ENCODE measurements around the gene TMEM139.

The TMEM139 gene

DNA sequence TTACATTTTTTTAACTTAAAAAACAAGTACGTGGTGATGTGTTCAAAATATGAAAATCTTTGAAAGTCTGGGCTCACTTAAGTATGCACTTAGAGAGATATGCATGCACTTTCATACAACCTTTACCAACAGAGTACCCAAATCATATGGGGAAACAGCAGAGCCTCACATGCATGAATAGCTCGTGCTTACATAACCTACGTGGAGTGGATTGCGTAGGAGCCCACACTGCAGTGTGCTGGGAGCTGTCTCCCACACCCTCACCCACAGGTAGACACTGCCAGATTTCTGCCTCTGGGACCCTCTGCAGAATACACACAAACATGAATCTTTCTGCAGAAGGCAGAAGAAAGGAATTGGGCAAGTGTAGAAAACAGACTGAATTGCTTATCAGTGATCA is 31.7 kb downstream of the TMEM139 start:
- 0 out of 2 replicates have a peak, but pooled peaks cover 6% of the 10 kb centered on the region for H3K9me3 ChIP-seq
- no peaks in the 10 kb centered on the region for H3K27me3 ChIP-seq
- no peaks in the 10 kb centered on the region for H4K20me1 ChIP-seq
- H3K4me3 ChIP-seq: no peak overlapping the region
- peaks cover 8% of the 10 kb centered on the region for H3K4me1 ChIP-seq
- TF ChIP-seq Cebpa-rat (IDR thresholded peaks at IDR 0.05): no peak
- H3K4me2 ChIP-seq: no peak overlapping the region
- H3K27ac ChIP-seq: no peak overlapping the region
- 0 out of 2 replicates have a peak, but pooled peaks cover 5% of the 10 kb centered on the region for H3K36me3 ChIP-seq
- no peak overlapping the region for H3K9ac ChIP-seq

- no peaks in the 10 kb centered on the region for H3K27me3 ChIP-seq
- H3K9ac ChIP-seq: no peak overlapping the region
- no peak overlapping the region for H3K27ac ChIP-seq
- H3K36me3 ChIP-seq: no peaks in the 10 kb centered on the region
- H3K9me3 ChIP-seq: no peaks in the 10 kb centered on the region
- H3K4me2 ChIP-seq: no peak overlapping the region
- no peak overlapping the region for H3K4me3 ChIP-seq
- no peak for TF ChIP-seq Cebpa-rat (IDR thresholded peaks at IDR 0.05)
- no peaks in the 10 kb centered on the region for H3K4me1 ChIP-seq
- H4K20me1 ChIP-seq: no peaks in the 10 kb centered on the region
Observed at GRCh38 chr7:143318661-143319060, 33.9 kb downstream of the TMEM139 start.

DNA sequence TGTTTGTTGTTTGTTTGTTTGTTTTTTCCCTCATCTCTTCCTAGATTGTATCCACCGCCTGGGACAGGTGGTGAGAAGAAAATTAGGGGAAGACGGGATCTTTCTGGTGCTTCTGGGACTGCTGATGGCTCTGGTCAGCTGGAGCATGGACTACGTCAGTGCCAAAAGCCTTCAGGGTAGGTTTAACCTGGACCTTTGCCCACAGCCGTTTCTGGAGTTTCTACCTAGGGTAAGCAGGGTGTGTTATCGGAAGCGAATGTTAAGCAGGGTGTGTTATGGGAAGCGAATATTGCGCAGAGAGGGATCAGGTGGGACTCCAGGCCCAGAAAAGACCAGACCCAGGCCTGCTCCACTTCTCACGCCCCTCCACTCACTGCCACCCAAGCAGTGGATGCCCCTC is 35.9 kb downstream of the TMEM139 start:
- Histone ChIP-seq H3K4me1 (no peaks in the 10 kb centered on the region), H3K27me3 (no peaks in the 10 kb centered on the region), H3K9me3 (no peaks in the 10 kb centered on the region), H3K27ac (no peak overlapping the region), H3K4me2 (no peak overlapping the region), H3K9ac (no peak overlapping the region), H3K36me3 (no peaks in the 10 kb centered on the region), H3K4me3 (no peak overlapping the region), H4K20me1 (no peaks in the 10 kb centered on the region)
- no peak for TF ChIP-seq Cebpa-rat (IDR thresholded peaks at IDR 0.05)

GRCh38 chr7:143321242-143321641 is 36.5 kb downstream of the TMEM139 start:
- no peak overlapping the region for H3K4me3 ChIP-seq
- H3K9me3 ChIP-seq: no peaks in the 10 kb centered on the region
- H3K27me3 ChIP-seq: no peaks in the 10 kb centered on the region
- H3K27ac ChIP-seq: no peak overlapping the region
- H3K9ac ChIP-seq: no peak overlapping the region
- H3K36me3 ChIP-seq: no peaks in the 10 kb centered on the region
- H3K4me2 ChIP-seq: no peak overlapping the region
- no peaks in the 10 kb centered on the region for H4K20me1 ChIP-seq
- no peaks in the 10 kb centered on the region for H3K4me1 ChIP-seq
- no peak for TF ChIP-seq Cebpa-rat (IDR thresholded peaks at IDR 0.05)

GRCh38 chr7:143321734-143322133 is 37.0 kb downstream of the TMEM139 start:
- Histone ChIP-seq H3K36me3 (no peaks in the 10 kb centered on the region), H3K27me3 (no peaks in the 10 kb centered on the region), H3K4me2 (no peak overlapping the region), H4K20me1 (no peaks in the 10 kb centered on the region), H3K27ac (no peak overlapping the region), H3K4me1 (no peaks in the 10 kb centered on the region), H3K4me3 (no peak overlapping the region), H3K9ac (no peak overlapping the region), H3K9me3 (no peaks in the 10 kb centered on the region)
- TF ChIP-seq Cebpa-rat (IDR thresholded peaks at IDR 0.05): no peak

DNA sequence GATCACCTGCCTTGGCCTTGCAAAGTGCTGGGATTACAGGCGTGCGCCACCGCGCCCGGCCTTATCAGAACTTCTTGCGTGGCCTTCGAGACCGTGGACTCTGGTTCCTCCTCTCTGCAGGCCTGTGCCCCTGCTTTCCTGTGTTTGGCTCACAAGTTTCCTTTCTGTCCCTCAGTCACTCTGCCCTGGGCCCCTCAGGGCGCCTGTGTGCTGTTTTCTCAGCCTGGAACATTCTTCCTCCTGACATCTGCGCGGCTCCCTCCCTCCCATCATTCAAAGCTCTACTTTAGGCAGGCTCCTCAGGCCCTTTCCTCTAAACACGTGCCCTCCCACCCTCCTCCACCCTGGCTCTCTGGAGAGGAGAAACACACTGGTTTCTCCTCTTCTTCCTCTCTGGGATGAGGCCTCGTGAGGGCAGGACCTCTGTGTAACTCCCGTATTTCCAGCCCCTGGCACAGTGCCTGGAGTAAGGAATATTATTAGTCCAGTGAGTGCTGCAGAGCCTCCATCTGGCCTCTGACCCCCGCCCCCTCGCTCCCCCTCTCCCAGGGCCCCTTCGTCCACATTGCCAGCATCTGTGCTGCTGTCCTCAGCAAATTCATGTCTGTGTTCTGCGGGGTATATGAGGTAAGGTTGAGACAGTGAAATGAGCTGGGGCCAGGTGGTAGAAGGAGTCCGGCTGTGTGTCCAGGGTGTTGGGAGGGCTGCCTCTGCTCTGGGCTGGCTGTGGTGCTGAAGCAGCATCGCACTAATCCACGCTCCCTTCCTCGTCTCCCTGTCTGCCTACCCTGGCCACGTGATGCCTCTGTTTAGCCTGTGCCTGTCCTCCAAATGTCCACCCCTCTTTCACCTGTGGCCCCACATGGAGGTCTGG is 38.2 kb downstream of the TMEM139 start:
- Histone ChIP-seq H3K9ac (no peak overlapping the region), H3K27ac (no peak overlapping the region), H3K4me3 (no peak overlapping the region), H3K36me3 (no peaks in the 10 kb centered on the region), H4K20me1 (no peaks in the 10 kb centered on the region), H3K4me1 (no peaks in the 10 kb centered on the region), H3K4me2 (no peak overlapping the region), H3K9me3 (no peaks in the 10 kb centered on the region), H3K27me3 (no peaks in the 10 kb centered on the region)
- TF ChIP-seq Cebpa-rat (IDR thresholded peaks at IDR 0.05): no peak

- no peaks in the 10 kb centered on the region for H4K20me1 ChIP-seq
- H3K4me3 ChIP-seq: no peak overlapping the region
- no peaks in the 10 kb centered on the region for H3K36me3 ChIP-seq
- H3K4me2 ChIP-seq: no peak overlapping the region
- no peaks in the 10 kb centered on the region for H3K27me3 ChIP-seq
- H3K4me1 ChIP-seq: no peaks in the 10 kb centered on the region
- TF ChIP-seq Cebpa-rat (IDR thresholded peaks at IDR 0.05): no peak
- H3K9ac ChIP-seq: no peak overlapping the region
- no peaks in the 10 kb centered on the region for H3K9me3 ChIP-seq
- no peak overlapping the region for H3K27ac ChIP-seq
Observed at GRCh38 chr7:143323653-143324052, 38.9 kb downstream of the TMEM139 start.

DNA sequence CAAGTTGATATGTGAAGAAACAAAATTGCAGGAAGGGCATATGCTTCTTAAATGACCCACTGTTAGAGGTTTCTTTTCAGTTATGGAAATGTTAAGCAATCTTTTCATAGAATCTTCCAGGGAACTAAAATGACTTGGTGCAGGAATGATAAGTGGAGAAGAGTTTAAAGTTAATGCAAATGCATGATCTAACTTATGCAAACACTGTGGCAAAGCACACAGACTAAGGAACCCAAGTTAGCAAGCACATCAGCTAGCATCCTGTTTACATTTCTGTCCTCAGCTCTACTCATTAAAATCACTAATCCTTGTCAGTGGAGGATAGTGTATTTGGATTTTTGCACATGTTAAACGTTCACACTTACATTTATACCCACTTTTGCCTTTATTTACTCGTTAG is 40.5 kb downstream of the TMEM139 start:
- no peak overlapping the region for H3K27ac ChIP-seq
- H3K27me3 ChIP-seq: no peaks in the 10 kb centered on the region
- no peaks in the 10 kb centered on the region for H3K36me3 ChIP-seq
- TF ChIP-seq Cebpa-rat (IDR thresholded peaks at IDR 0.05): no peak
- H3K4me3 ChIP-seq: no peak overlapping the region
- H3K9ac ChIP-seq: no peak overlapping the region
- no peaks in the 10 kb centered on the region for H3K4me1 ChIP-seq
- no peaks in the 10 kb centered on the region for H4K20me1 ChIP-seq
- no peak overlapping the region for H3K4me2 ChIP-seq
- no peaks in the 10 kb centered on the region for H3K9me3 ChIP-seq

DNA sequence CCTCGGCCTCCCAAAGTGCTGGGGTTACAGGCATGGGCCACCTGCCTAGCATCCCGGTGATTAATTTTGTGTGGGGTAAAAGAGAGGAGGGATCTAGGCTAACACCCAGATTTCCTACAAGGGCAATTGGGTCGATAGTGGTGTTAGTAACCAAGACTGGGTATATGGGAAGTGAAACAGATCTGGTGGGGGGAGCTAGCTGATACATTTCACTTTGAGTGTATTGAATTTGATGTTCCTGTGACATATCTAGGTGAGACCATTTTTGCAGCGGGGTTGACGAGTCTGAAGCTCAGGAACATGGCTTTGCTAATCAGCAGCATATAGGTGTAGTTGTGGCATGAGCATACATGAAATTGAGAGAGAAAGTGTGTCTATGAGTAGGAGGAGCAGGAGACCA is 43.1 kb downstream of the TMEM139 start:
- H3K4me2 ChIP-seq: no peak overlapping the region
- H3K9ac ChIP-seq: no peak overlapping the region
- TF ChIP-seq Cebpa-rat (IDR thresholded peaks at IDR 0.05): no peak
- H3K27me3 ChIP-seq: no peaks in the 10 kb centered on the region
- H3K36me3 ChIP-seq: no peaks in the 10 kb centered on the region
- H3K9me3 ChIP-seq: no peaks in the 10 kb centered on the region
- H3K27ac ChIP-seq: no peak overlapping the region
- no peaks in the 10 kb centered on the region for H3K4me1 ChIP-seq
- no peak overlapping the region for H3K4me3 ChIP-seq
- no peaks in the 10 kb centered on the region for H4K20me1 ChIP-seq

- no peaks in the 10 kb centered on the region for H3K36me3 ChIP-seq
- no peak for TF ChIP-seq Cebpa-rat (IDR thresholded peaks at IDR 0.05)
- H3K27me3 ChIP-seq: no peaks in the 10 kb centered on the region
- H3K9ac ChIP-seq: no peak overlapping the region
- H3K27ac ChIP-seq: no peak overlapping the region
- H3K9me3 ChIP-seq: no peaks in the 10 kb centered on the region
- no peaks in the 10 kb centered on the region for H4K20me1 ChIP-seq
- H3K4me1 ChIP-seq: no peaks in the 10 kb centered on the region
- H3K4me2 ChIP-seq: no peak overlapping the region
- no peak overlapping the region for H3K4me3 ChIP-seq
Observed at GRCh38 chr7:143329471-143330170, 44.9 kb downstream of the TMEM139 start.

Measured in BLaER1 (cell line).